ENCODE data around the gene ENPP3.
A peak's percentile ranks its signal among the peaks of the same experiment; 100 is the strongest.

ENPP3 gene

DNA sequence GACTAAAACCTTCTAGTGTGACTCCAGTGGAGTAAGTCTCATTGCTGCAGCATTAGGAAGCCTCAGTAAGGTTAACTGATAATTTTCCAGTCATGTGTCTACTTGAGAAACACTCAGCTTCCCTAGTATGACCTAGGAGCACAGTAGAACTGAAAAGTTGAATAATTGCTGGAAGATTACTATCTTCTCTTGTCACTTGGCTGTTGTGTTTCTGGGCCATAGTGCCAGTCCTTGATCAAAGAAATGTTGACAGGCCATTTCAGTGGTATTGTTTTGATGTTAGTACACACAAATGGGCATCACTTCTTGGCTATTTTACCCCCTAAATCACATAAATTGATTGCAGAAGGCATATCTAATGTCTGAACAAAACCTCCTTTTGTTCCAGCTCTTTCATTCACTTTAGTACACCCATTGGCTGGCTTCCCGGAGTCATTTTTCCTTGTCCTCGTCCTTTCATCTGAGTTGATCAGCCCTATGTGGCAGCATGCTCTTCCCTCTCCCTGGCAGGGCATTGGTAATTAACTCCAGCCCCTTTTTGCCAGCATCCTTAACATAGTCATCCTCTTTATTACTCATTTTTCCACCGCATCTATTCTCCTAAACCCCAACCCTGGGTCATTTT is 6.0 kb downstream of the ENPP3 start:
- no peak for DNase-seq

DNA sequence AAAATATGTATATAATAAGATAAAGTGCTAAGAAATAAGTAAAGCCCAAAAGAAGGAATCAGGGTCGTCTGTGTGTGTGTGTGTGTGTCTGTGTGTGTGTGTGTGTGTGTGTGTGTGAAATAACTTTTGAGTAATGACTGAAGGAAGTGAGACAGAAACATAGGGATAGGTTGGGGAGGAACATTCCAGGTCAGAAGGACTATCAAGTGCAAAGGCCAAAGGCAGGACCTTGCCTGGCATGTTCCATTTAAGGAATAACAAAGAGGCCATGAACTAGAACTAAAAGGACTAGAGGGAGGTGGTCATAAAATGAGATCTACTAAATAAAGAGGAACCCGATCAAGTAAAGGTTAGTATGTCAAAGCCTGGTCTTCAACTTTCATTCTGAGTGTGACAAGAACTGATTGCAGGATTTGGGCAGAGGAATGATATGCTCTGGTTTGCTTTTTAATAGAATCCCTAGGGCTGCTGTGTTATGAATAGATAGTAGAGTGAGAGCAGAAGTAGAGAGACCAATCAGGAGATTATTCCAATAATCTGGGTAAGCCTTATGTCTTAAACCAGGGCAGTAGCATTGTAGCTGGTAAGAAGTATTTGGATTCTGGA is 6.9 kb downstream of the ENPP3 start:
- DNase-seq: no peak

DNA sequence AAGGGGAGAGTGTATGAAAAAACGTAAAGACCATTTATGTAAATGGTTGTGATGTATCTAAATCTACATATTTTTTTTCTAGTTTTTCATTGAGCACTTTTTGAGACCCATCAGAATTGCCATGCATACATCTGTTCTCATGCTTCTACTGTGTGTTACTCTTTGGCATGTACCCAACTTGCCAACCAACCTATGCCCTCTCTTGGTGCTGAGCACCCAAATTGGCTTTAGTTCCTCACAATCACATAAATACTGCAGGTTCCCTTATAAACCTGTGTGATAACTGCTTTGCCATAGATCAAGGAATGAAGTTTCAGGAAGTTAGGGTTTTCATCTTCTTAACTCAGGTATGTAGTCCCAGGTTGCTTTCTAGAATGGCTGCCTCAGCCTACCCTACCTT is 7.8 kb downstream of the ENPP3 start:
- no peak for DNase-seq

DNA sequence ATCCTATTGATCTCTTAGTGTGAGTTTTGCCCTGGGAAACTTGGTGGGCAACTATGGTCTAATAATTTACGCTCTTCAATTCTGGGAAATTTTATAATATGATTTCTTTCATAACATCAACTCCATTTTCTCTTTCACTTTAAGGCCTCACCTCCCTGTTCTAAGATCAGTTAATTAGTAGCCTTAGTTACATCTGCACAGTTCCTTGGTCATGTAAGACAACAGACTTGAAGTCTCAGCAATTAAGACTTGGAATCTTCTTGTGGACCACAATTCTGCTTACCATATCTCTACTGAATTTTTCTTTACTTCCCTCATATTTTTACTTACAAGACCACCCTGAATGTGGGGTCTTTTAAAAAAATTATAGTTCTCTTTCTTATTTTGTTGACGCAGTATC is 8.7 kb downstream of the ENPP3 start:
- DNase-seq: no peak

DNA sequence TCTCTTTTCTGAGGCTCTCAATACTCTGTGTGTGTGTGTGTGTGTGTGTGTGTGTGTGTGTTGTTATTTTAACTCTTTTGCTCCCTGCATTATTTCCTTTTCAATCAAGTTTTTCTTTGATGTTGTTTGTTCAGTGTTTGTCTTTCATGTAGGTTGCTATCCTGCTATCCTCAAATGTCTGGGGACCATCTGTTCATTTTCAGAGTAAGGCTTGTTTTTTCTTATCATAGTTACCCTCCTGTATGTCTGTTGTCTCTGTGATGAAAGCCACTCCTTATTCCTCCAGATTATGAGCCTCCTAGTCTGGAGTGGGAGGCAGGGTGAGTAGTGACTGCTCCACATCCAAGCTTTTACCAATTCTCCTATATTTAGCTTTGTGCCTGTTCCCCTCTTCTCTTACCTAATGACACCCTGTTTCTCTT is 9.2 kb downstream of the ENPP3 start:
- no peak for DNase-seq

DNA sequence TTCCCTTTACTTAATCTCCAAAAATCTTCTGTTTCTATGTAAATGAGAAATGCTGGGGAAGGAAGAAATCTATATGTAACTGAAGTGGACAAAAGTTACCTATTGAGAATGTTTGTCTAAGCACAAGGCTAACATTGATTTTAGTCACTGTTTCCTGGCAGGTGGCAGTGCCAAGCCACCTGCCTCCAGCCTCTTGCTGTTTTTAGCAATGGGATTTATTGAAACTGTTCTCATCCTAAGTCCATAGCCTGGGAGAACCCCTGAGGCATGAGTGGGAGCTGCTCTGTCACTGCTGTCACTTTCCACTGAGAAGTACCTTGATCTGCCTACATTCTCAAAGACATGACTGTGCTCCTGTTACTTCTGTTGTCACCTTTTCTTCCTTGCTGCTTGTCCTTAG is 14.7 kb downstream of the ENPP3 start:
- no peak for DNase-seq

DNA sequence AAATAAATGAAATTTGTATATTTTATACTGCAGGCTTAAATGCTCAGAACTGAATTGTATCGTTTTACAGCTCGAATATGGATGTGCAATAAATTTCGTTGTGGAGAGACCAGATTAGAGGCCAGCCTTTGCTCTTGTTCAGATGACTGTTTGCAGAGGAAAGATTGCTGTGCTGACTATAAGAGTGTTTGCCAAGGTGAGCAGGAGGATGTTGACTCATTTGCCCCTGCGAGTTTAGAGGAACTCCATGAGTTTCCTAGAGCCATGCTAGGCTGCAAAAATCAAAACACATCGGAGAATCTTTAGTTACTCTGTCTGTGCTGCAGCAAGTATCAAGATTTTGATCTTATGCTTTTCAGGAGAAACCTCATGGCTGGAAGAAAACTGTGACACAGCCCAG is 15.4 kb downstream of the ENPP3 start:
- no peak for DNase-seq

DNA sequence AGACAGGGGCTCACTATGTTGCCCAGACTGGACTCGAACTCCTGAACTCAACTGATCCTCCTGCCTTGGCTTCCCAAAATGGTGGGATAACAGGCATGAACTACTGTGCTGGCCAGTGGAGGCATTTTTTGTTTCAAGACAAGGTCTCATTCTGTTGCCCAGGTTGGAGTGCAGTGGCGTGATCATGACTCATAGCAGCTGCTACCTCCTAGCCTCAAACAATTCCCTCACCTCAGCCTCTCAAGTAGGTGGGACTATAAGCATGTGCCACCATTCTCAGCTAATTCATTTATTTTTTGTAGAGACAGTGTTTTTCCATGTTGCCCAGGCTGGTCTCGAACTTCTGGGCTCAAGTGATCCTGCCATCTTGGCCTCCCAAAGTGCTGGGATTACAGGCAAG is 17.2 kb downstream of the ENPP3 start:
- no peak for DNase-seq

DNA sequence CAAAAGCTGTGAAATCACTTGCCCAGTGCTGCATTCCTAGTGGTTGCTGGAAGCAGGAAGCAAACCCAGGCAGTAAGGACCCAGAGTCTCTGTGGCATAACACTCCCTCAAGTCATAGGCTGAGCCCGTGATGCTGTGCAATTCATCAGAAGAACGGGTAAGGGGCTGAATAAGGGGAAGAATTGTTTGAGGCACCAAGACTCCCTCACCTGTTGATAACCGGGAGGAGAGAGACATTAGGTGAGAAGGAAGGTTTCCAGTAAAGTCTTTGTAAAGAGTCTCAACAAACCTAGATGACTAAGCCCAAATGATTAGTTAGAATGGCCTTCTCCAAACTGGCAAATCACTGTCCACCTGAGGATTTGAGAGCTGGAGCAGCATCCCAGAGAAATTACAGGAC is 18.3 kb downstream of the ENPP3 start:
- no peak for DNase-seq

DNA sequence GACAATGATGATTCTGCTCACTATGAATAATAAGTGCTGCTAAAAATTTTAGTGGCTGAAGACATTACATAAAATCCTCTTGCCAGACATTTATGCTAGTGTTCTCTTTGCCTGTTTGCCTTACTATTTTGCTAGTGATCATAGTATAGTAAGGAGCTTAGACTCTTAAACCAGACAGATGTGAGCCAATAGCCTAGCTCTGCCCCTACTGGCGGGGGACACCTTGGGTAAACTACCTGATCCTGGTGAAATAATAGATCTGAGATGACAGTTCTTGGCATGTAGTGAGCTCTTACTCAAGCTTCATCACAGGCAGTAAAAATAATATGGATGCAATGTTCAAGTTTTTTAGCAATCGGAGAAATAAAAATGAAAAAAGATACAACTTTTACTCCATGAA is 18.8 kb downstream of the ENPP3 start:
- no peak for DNase-seq

DNA sequence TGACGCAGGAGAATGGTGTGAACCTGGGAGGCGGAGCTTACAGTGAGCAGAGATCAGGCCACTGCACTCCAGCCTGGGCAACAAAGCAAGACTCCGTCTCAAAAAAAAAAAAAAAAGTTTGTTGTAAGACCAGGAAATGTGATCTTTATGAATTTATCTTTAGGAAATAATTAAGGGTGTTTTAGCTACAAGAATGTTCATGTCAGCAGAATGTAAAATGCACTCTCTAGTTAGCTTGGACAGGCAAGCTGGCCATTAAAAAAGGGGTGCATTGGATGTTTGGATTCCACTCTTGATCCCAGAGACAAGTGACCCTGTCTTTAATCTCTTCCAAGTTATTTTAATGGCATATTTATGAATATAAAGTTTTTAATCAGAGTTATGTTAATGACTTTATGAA is 19.6 kb downstream of the ENPP3 start:
- no peak for DNase-seq

DNA sequence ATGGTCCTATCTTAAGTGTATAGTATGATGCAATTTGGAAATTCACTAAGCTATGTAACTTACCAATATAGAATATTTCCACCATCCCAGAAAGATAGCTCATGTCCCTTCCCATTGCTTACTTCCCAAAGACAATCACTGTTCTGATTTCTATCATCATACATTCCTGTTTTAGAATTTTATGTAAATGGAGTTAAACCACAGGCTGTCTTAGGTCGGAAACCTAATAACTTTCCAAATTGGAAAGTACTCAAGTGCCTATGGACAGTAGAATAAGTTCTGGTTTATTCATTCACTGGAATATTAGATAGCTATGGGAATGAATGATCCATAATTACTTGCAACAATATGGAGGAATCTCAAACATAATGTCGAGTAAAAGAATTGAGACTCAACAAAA is 20.1 kb downstream of the ENPP3 start:
- no peak for DNase-seq

DNA sequence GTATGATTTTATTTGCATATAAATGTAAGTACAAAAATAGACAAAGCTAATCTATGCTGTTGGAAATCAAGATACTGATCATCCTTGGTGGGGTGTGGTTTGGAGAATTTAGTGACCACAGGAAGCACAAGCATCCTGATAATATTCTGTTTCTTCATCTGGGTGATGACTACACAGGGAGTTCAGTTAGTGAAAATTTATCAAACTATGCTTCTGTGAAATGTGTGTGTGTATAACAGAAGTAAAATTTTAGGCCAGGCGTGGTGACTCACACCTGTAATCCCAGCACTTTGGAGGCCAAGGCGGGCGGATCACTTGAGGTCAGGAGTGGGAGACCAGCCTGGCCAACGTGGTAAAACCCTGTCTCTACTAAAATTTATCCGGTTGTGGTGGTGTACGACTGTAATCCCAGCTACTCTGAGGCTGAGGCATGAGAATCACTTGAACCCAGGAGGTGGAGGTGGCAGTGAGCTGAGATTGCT is 20.6 kb downstream of the ENPP3 start:
- DNase-seq: peak; percentile 20 to 26

DNA sequence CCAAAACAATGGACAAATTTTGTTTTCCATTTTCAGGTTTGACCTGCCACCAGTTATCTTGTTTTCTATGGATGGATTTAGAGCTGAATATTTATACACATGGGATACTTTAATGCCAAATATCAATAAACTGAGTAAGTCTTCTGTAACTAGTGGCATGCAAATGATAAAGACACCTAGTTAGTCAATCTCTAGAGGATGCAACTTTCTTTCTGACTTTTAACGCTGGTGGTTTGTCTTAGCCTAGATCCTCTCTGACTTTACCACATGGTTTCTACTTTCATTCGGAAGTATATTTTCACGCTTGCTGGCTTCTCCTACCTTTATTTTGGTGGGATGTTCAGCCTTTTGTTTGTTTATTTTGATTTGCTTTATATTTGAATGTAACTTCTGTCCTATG is 21.2 kb downstream of the ENPP3 start:
- no peak for DNase-seq

DNA sequence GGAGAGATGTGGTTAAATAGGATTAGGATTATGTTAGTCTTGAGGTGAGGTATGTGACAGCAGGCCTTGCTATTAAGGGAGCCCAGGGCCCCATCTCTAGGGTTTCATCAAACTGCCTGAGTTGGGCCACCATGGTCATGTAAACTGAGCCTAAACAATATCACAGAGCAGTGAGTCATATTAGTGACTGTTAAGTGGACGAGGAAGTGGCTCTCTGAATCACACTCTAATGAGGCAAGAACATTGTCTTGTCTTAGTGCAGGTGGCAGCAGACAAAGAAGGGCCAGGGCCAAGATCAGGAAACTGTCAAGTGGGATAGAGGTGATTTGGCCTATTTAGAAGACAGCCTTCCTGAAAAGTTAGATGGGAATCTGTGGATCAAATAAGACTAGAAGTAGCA is 23.1 kb downstream of the ENPP3 start:
- DNase-seq: peak; percentile 49 to 64

DNA sequence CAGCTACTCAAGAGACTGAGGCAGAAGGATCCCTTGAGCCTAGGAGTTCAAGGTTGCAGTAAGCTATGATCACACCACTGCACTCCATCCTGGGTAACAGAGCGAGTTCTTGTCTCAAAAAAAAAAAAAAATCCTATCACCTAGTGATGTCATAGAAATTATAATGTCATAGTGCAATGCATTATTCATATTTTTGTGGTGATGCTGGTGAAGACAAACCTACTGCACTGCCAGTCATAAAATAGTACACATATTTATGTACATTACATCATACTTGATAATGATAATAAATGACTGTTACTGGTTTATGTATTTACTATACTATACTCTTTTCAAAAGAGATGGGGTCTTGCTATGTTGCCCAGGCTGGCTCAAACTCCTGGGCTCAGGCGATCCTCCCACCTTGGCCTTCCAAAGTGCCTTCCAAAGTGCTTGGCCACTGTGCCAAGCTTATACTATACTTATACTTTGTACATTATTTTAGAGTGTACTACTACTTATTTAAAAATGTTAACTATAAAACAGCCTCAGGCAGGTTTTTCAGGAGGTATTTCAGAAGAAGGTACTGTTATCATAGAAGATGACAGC is 26.6 kb downstream of the ENPP3 start:
- no peak for DNase-seq

DNA sequence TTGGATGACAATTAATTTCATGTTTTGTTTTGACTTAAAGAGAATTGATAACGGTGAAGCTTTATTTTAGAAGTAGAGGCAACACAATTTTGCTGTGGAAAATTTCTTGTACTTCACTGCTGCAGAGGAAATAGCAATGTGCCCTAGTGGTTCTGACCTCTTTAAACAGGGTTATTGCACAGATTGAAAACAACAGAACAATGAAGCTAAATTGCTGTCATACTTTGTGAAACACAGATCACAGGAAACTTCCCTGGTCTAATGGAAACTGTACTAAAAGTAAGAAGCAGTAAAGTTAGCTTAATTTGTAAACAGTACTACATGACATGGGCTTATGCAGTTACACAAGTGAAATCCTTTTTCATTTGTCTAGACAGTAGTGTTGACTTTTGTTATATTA is 32.8 kb downstream of the ENPP3 start:
- no peak for DNase-seq

DNA sequence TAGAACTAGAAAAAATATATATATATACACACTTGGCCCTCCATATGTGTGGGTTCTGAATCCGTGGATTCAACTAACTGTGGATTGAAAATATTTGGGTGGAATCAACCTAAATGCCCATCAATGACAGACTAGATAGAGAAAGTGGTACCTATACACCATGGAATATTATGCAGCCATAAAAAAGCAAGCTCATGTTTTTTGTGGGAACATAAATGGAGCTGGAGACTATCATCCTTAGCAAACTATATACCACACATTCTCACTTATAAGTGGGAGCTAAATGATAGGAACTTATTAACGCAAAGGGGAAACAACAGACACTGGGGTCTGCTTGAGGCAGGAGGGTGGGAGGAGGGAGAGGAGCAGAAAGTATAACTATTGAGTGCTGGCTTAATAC is 36.1 kb downstream of the ENPP3 start:
- no peak for DNase-seq

DNA sequence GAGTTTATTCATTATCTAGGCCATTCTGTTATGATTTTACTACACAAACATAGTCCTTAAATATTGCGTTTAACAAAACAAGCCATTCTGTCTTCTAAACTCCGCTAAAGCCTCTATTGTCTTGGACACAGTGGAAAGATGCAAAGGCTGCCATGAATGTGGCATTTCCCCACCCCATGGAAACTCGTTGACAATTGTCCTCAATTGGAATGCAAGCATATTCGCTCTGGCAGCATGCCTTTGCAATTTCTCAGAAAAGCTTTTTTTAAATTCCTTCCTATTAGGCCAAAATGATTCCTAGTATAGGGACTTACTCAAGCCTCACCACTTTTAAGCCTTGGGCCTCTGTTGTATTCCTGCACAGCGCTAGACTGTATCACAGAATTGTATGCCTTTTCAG is 41.3 kb downstream of the ENPP3 start:
- DNase-seq: no peak

DNA sequence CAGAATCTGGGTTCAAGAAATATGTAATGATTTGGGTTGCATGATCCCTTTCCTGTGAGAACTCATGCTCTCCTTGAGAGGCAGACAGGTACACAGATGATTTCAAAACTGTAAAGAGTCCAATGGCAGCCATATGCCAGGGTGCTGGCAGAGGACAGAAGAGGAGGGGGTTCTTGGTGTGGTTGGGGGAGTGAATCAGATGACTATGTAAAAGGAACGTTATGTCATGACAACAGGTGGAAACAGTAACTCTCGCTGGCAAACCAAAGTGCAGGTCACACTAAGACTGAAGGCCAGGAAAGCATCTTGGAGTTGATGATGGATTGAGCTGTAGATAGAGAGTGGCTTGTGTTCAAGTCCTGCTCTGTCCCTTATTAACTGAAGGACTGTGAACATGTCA is 43.8 kb downstream of the ENPP3 start:
- DNase-seq: no peak

DNA sequence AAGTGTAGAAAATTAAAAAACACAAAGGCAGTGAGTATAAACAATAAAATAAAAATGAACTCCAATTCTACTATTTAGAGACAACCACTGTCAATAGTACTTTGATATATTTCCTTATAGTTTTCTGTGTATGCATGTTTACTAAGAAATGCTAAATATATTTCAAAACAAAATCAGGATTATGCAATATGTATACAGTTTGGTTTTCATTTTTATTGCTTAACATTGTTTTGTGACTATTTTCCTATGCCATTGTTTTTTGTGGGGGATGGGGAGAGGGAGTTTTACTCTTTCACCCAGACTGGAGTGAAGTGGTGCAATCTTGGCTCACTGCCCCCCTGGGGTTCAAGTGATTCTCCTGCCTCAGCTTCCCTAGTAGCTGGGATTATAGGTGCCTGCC is 44.5 kb downstream of the ENPP3 start:
- no peak for DNase-seq

DNA sequence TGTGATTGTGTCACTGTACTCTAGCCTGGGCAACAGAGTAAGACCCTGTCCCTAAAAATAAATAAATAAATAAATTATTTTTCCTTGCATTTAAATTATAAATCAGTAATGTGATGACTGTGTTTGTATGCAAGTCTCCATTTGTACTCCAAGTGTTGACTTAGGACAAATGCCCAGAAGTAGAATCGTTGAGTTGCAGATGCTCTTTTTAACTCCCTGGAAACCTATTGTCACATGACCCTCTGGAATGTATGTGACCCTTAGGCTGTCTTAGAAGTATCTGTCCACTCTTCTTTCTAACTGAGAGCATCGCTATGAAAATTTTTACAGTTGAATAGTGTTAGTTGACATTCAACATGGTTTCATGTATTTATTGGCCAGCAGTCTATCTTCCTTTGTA is 45.3 kb downstream of the ENPP3 start:
- DNase-seq: no peak

DNA sequence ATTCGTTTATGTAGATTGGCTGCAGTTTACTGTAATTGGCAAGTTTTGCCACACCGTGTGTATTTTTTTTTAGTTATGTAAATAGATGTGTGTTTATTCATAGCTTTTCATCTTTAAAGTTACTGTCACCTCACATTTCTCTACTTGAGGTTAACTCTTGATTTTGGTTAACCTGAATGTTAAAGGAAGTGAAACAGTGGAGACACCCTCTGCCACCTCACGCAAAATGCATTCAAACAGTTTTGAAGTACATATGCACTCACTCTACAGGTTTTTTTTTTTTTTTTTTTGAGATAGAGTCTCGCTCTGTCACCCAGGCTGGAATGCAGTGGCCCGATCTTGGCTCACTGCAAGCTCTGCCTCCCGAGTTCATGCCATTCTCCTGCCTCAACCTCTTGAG is 46.4 kb downstream of the ENPP3 start:
- no peak for DNase-seq

DNA sequence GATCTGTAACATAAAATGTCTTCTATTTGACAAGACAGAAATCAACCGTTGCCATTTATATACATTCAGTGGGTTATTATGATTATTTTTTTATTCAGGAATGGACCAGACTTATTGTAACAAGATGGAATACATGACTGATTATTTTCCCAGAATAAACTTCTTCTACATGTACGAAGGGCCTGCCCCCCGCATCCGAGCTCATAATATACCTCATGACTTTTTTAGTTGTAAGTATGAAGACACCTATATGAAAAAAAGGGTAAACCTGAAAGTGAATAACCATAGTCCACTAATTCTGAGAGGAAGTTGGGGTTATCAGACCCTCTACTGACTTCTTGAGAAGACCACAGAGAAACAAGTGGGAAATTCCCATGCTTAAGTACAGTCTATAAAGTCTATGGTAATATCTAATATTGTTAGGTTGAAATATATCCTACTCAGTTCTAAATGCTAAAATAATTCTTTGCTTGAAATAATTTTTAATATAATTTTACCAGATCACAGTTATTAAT is 48.2 kb downstream of the ENPP3 start:
- DNase-seq: no peak

DNA sequence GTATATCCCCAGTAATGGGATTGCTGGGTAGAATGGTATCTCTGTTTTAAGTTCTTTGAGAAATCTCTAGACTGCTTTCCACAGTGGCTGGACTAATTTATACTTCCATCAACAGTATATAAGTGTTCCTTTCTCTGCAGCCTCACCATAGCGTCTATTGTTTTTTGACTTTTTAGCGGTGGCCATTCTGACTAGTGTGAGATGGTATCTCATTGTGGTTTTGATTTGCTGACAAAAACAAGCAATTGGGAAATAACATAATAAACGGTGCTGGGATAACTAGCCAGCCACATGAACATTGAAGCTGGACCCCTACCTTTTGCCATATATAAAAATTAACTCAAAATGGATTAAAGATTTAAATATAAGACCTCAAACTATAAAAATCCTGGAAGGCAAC is 49.9 kb downstream of the ENPP3 start:
- no peak for DNase-seq

Data from AML-193 (cell line).